ENCODE data around the gene ACKR2.

Gene ACKR2

GRCh38 chr3:42786212-42786611 lies 23.0 kb upstream of the ACKR2 start:
- no peak overlapping the region for H3K4me3 ChIP-seq (replicated peaks; ENCODE audit: low read depth, low read length)
- TF ChIP-seq, protein P1, sequence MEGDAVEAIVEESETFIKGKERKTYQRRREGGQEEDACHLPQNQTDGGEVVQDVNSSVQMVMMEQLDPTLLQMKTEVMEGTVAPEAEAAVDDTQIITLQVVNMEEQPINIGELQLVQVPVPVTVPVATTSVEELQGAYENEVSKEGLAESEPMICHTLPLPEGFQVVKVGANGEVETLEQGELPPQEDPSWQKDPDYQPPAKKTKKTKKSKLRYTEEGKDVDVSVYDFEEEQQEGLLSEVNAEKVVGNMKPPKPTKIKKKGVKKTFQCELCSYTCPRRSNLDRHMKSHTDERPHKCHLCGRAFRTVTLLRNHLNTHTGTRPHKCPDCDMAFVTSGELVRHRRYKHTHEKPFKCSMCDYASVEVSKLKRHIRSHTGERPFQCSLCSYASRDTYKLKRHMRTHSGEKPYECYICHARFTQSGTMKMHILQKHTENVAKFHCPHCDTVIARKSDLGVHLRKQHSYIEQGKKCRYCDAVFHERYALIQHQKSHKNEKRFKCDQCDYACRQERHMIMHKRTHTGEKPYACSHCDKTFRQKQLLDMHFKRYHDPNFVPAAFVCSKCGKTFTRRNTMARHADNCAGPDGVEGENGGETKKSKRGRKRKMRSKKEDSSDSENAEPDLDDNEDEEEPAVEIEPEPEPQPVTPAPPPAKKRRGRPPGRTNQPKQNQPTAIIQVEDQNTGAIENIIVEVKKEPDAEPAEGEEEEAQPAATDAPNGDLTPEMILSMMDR (IDR thresholded peaks at IDR 0.05; ENCODE audit: low read depth, low read length, missing control alignments), result no peak
- DNase-seq (ENCODE audit: extremely low read depth, low read depth), result no peak

DNA sequence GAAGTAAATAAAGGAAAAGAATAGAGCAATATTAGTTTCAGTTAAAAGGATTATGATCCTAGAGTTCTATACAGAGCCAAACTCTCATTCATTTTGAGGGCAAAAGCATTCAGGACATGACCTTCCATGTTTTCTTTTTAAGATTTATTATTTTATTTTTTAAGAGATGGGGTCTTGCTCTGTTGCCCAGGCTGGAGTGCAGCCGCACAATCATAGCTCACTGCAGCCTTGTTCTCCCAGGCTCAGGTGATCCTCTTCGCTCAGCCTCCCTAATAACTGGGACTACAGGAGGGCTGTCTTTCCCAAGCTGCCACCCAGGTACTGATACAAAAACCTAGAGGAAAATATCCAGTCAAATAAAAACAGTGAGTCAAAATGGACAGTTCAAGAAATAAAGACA lies 22.6 kb upstream of the ACKR2 start:
- H3K4me3 ChIP-seq (replicated peaks; ENCODE audit: low read depth, low read length), result no peak overlapping the region
- no peak for DNase-seq (ENCODE audit: extremely low read depth, low read depth)
- TF ChIP-seq, protein P1 (IDR thresholded peaks at IDR 0.05; ENCODE audit: low read depth, low read length, missing control alignments), result no peak

GRCh38 chr3:42790714-42791229 lies 18.5 kb upstream of the ACKR2 start:
- TF ChIP-seq, protein P1 (IDR thresholded peaks at IDR 0.05; ENCODE audit: low read depth, low read length, missing control alignments), result no peak
- no peak overlapping the region for H3K4me3 ChIP-seq (replicated peaks; ENCODE audit: low read depth, low read length)
- DNase-seq (ENCODE audit: extremely low read depth, low read depth), result no peak

DNA sequence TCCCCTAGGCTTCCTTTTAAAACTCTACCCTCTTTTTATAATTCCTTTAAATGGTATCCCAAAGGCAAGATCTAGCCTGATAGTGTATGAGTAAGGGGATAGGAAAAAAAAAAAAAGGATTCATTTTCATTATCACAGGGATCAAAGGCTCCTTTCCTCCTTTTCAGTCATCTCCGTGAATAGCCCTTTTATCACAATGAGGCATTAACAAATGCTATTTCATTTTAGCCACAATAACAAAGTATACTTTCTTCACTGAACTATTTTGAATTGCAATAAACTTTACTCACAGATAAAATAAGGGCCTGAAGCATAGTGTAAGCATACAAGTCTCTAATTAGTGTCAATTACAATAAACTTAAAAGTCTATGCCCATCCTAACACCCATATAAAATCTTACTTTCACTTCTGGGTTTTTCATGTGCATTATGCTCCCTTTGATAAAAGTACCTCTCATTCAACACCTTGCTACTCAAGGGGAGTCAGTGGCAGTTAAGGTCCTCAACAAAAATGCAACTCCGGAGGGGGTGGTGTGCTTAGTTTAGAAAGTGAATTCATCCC lies 13.5 kb upstream of the ACKR2 start:
- no peak for DNase-seq (ENCODE audit: extremely low read depth, low read depth)
- H3K4me3 ChIP-seq (replicated peaks; ENCODE audit: low read depth, low read length), result no peak overlapping the region
- TF ChIP-seq, protein P1 (IDR thresholded peaks at IDR 0.05; ENCODE audit: low read depth, low read length, missing control alignments), result no peak

- no peak overlapping the region for H3K4me3 ChIP-seq (replicated peaks; ENCODE audit: low read depth, low read length)
- no peak for DNase-seq (ENCODE audit: extremely low read depth, low read depth)
Observed at GRCh38 chr3:42796332-42796885, 12.8 kb upstream of the ACKR2 start.

GRCh38 chr3:42799376-42799775 lies 9.9 kb upstream of the ACKR2 start:
- no peak overlapping the region for H3K4me3 ChIP-seq (replicated peaks; ENCODE audit: low read depth, low read length)
- TF ChIP-seq, protein P1 (IDR thresholded peaks at IDR 0.05; ENCODE audit: low read depth, low read length, missing control alignments), result no peak
- DNase-seq (ENCODE audit: extremely low read depth, low read depth), result no peak

More at GRCh38 chr3:42796332-42796885, 12.8 kb upstream of the ACKR2 start:
- TF ChIP-seq, protein P1 (IDR thresholded peaks at IDR 0.05; ENCODE audit: low read depth, low read length, missing control alignments), result no peak

Measured in HFF-Myc (cell line).